GM10266 (cell line): ENCODE measurements around the gene GCLM.
A peak's percentile ranks its signal among the peaks of the same experiment; 100 is the strongest.
"Not testable (repeated sequence)": the region's sequence is repeated elsewhere in the genome, so short reads cannot be mapped to it uniquely, and the experiment has no call there.

Experiments
- DNase-seq: peaks from one replicate; pipeline ENCODE4 v3.0.0; 2012; ENCODE audit errors: extremely low spot score
- TF ChIP-seq, protein P1 (sequence below): IDR thresholded peaks from 2 replicates; pipeline ENCODE4 v1.5.1; 2012; ENCODE audit warnings: mild to moderate bottlenecking, low read depth; ENCODE audit not compliant: control insufficient read depth, insufficient read depth; ENCODE audit errors: missing control alignments

GCLM gene

GRCh38 chr1:93925206-93925605 is 16.0 kb upstream of the GCLM start:
- no peak for DNase-seq
- TF ChIP-seq, protein P1, sequence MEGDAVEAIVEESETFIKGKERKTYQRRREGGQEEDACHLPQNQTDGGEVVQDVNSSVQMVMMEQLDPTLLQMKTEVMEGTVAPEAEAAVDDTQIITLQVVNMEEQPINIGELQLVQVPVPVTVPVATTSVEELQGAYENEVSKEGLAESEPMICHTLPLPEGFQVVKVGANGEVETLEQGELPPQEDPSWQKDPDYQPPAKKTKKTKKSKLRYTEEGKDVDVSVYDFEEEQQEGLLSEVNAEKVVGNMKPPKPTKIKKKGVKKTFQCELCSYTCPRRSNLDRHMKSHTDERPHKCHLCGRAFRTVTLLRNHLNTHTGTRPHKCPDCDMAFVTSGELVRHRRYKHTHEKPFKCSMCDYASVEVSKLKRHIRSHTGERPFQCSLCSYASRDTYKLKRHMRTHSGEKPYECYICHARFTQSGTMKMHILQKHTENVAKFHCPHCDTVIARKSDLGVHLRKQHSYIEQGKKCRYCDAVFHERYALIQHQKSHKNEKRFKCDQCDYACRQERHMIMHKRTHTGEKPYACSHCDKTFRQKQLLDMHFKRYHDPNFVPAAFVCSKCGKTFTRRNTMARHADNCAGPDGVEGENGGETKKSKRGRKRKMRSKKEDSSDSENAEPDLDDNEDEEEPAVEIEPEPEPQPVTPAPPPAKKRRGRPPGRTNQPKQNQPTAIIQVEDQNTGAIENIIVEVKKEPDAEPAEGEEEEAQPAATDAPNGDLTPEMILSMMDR = no peak

DNA sequence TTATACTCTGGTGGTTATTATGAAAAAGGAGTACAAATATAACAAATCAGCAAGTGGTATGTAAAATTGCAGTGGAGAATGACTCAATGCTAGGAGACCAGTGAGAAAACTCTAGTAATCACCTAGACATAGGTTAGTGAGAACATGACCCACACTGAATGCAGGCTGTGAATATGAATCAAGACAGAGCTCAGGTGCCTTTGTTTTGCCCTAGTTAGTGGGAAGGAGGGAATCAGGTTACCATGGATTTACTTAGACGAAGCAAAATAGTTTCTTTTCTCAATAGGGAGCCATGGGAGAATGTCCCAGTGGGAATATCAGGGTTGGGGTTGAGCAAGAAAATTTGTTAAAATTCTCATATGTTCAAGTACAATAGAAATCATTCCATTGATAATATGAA is 10.6 kb upstream of the GCLM start:
- TF ChIP-seq, protein P1 = no peak
- no peak for DNase-seq

GRCh38 chr1:93917302-93917701 is 8.1 kb upstream of the GCLM start:
- TF ChIP-seq, protein P1 = no peak
- no peak for DNase-seq

DNA sequence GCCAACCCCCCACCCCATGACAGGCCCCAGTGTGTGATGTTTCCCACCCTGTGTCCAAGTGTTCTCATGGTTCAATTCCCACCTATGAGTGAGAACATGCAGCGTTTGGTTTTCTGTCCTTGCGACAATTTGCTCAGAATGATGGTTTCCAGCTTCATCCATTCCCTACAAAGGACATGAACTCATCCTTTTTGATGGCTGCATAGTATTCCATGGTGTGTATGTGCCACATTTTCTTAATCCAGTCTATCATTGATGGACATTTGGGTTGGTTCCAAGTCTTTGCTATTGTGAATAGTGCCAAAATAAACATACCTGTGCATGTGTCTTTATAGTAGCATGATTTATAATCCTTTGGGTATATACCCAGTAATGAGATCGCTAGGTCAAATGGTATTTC is 1.6 kb upstream of the GCLM start:
- DNase-seq = not testable (repeated sequence)

GRCh38 chr1:93910305-93910704 is 1.1 kb upstream of the GCLM start:
- TF ChIP-seq, protein P1 = no peak
- no peak for DNase-seq

DNA sequence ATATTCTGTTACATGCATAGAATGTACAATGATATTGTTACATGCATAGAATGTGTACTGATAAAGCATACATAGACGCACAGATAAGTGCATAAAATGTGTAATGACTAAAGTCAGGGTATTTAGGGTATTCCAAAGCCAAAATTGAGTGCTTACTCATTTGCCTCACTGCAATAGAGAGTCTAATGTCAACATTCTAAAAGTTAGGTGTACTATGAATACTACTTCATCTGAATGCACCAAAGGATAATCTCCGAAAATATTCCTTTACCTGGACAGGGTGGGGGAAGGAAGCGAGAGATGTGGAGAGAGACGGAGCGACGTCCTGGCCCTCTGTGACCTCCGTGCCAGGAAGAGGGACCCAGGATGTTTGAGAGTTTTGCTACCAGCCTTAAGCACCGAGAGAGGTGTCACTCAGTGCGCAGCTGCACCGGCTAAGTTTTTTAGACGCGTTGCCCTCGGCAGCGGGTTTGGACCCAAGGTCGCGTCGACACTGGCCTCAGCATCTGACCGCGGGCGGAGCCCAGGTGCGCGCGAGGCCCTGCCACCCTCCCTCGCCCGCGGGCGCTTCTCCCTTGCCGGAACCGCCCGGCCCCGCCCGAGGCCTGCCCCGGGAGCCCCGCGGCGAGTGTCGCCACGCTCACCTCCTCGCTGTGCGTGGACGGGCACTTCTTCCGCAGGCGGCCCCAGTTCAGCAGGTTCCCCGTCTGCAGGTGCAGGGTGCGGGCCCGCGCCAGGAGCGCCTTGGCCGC is 660 bp downstream of the GCLM start:
- TF ChIP-seq, protein P1 = no peak
- peak; percentile 57 for DNase-seq

DNA sequence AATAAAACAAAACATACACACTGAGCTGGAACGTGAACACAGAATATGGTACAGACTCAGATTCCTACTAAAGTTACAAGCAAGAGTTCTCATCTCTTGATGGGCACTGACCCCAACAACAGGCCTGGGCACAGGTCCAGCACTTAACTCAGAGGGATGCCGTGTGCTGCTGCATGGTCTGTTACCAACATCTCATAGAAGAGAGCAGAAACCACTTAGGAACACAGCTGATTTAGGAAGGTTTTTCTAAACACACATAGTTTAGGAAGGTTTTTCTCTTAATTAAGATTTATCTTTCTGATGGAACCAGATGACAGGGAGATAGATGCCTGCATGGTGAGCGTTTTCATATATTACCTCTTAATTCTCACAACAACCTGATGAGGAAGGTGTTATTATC is 1.5 kb downstream of the GCLM start:
- TF ChIP-seq, protein P1 = no peak
- DNase-seq = no peak

DNA sequence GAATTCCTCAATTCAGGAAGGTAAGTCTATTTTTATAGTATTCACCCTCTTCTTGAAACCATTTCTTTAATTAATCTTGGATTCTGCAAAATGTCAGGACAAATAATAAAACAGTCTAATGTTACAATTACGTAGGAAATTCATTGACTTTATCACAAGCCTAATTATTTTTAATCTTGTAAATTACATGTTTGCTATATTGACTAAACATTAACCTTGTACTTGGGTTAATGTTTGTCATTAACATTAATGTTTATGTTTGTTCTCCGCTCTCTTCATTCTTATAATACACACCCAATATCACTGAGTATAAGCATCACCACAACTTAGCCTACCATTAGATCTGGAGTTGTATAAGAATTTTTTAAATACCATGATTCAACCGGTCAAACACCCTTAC is 2.8 kb downstream of the GCLM start:
- no peak for DNase-seq
- TF ChIP-seq, protein P1 = no peak
